K562 (cell line): ENCODE data around the gene SAMD9L. TPM values are rescaled to one million over a fixed set of nuclear protein-coding genes. Genes with fewer than 3 reads are reported as not detected.
A peak's percentile ranks its signal among the peaks of the same experiment; 100 is the strongest.

Experiments
- AFF4 ChIP-seq: sonication (generic); formaldehyde crosslinking; IDR thresholded peaks from 2 replicates; pipeline ENCODE4 v1.8.0; 2023; ENCODE audit warnings: mild to moderate bottlenecking, missing genetic modification reagents
- ATF1 ChIP-seq, 2 experiments: fragments of 450-650 bp in 1 of 2; IDR thresholded peaks; 2 replicates each; pipeline ENCODE4 v1.6.1; 2016; ENCODE audit warnings: missing compliant biosample characterization in 1 of 2, missing genetic modification characterization in 1 of 2
- CBFA2T2 ChIP-seq: fragments of 450-650 bp; conservative IDR thresholded peaks from 2 replicates; pipeline ENCODE4 v1.6.1; 2017; ENCODE audit warnings: mild to moderate bottlenecking
- CREBBP ChIP-seq: IDR thresholded peaks from one replicate; pipeline ENCODE4 v1.6.1; 2012; ENCODE audit warnings: low read depth, mild to moderate bottlenecking, control low read depth, inconsistent platforms, low read length
- ESRRB ChIP-seq: fragments of 250-450 bp; sonication (Bioruptor Pico); IDR thresholded peaks from 2 replicates; pipeline ENCODE4 v1.5.0; 2020; ENCODE audit warnings: mild to moderate bottlenecking, moderate library complexity, borderline replicate concordance
- MCM3 ChIP-seq: fragments of 450-650 bp; IDR thresholded peaks from 2 replicates; pipeline ENCODE4 v1.6.1; 2016
- MECOM ChIP-seq: fragments of 250-450 bp; sonication (Bioruptor Pico); IDR thresholded peaks from 2 replicates; pipeline ENCODE4 v1.8.0; 2022; ENCODE audit warnings: inconsistent platforms
- MGA ChIP-seq: fragments of 450-650 bp; IDR thresholded peaks from 2 replicates; pipeline ENCODE4 v1.6.1; 2016; ENCODE audit warnings: mild to moderate bottlenecking, moderate library complexity
- NFRKB ChIP-seq: fragments of 450-650 bp; IDR thresholded peaks from 2 replicates; pipeline ENCODE4 v1.6.1; 2016; ENCODE audit warnings: low read depth
- NR2C2 ChIP-seq, 2 experiments: fragments of 200-800 bp in 1 of 2; sonication (Bioruptor generic) in 1 of 2; sonication (generic) in 1 of 2; formaldehyde crosslinking in 1 of 2; IDR thresholded peaks; 2 replicates each; pipeline versions ENCODE4 v1.6.1 to v1.8.0; 2016 to 2022; ENCODE audit warnings: mild to moderate bottlenecking in 1 of 2, missing compliant biosample characterization in 1 of 2, missing genetic modification characterization in 1 of 2, missing genetic modification reagents in 1 of 2
- RBM39 ChIP-seq: fragments of 200-400 bp; formaldehyde crosslinking; optimal IDR thresholded peaks from 2 replicates; pipeline ENCODE3; 2018; ENCODE audit warnings: low read depth, low read length
- STAG1 ChIP-seq: sonication (generic); formaldehyde crosslinking; IDR thresholded peaks from 2 replicates; pipeline ENCODE4 v1.5.0; 2020; ENCODE audit warnings: missing genetic modification reagents, borderline replicate concordance
- XRCC4 ChIP-seq: IDR thresholded peaks from one replicate; pipeline ENCODE4 v1.6.1; 2011; ENCODE audit not compliant: insufficient read depth, insufficient read length; ENCODE audit errors: extremely low read depth
- ZNF561 ChIP-seq: fragments of 450-650 bp; formaldehyde crosslinking; conservative IDR thresholded peaks from 2 replicates; pipeline ENCODE4 v1.4.0; 2020; ENCODE audit warnings: mild to moderate bottlenecking, moderate library complexity
- polyA plus RNA-seq, 8 experiments: library from polyadenylated mRNA; depleted of rRNA in 4 of 8; stranded (reverse) in 5 of 8; unstranded in 3 of 8; fragments of >200 nt; fragmentation: Nextera tagmentation in 2 of 8; fragmentation: Illumina TruSeq in 1 of 8; extraction: Ambion mirVana in 2 of 8; extraction: Trizol in 1 of 8; gene quantifications; 2 replicates each; pipeline versions ENCODE4 v1.2.1 to v1.2.3, GENCODE V29; 2011 to 2014; ENCODE audit warnings: inconsistent platforms in 1 of 8, missing spikeins in 1 of 8
- total RNA-seq, 7 experiments: library from RNA; depleted of rRNA in 6 of 7; stranded (reverse); fragments of >200 nt in 6 of 7; fragmentation: Illumina TruSeq in 2 of 7; extraction: Trizol in 2 of 7; gene quantifications; 2 replicates each; pipeline versions ENCODE4 v1.2.1 to v1.2.3, GENCODE V29; 2011 to 2021; ENCODE audit warnings: low replicate concordance in 1 of 7

Gene SAMD9L
- total and polyA plus RNA-seq, 9 of the 15 experiments (the other 6 are each of a cell fraction or from before 2014, with no cell fraction given) = 0.15 to 1.0 (median 0.48) TPM

GRCh38 chr7:93148727-93149126 lies 542 bp upstream of the SAMD9L start (continued):
- TF ChIP-seq MGA (no peak), NFRKB (no peak), NR2C2 (CRISPR knock-in tag; IDR thresholded peaks at IDR 0.05) (no peak), NR2C2 (tag; IDR thresholded peaks at IDR 0.05) (peak; percentile 28; the same call in 1 of the 2 replicates), ATF1 (CRISPR knock-in tag; IDR thresholded peaks at IDR 0.05) (no peak), ATF1 (tag; IDR thresholded peaks at IDR 0.05) (peak; percentile 45; the same call in 1 of the 2 replicates), RBM39 (no peak), XRCC4 (no peak), MECOM (CRISPR knock-in tag) (peak; percentile 76), CREBBP (no peak), CBFA2T2 (no peak), ZNF561 (CRISPR knock-in tag) (no peak), ESRRB (CRISPR knock-in tag) (no peak), MCM3 (no peak), STAG1 (CRISPR knock-in tag) (no peak), AFF4 (CRISPR knock-in tag) (no peak)
